PC-9 (cell line): ENCODE data around the gene FATE1. TPM values are rescaled to one million over a fixed set of nuclear protein-coding genes. Genes with fewer than 3 reads are reported as not detected.

Experiments
- BruUV-seq: library from RNA; stranded (reverse); fragments of 400-500 nt; replicated peaks from 2 replicates; lab custom pipeline; 2021; lab: Mats Ljungman, UMichigan
- CTCF ChIA-PET: fragments of 300-600 bp; sonication (Branson Sonifier 250); formaldehyde crosslinking; loops from one replicate; lab custom pipeline; 2022; ENCODE audit warnings: antibody characterized with exemption; lab: Charles Lee
- POLR2A ChIA-PET: fragments of 300-600 bp; sonication (Branson Sonifier 250); formaldehyde crosslinking; loops from one replicate; lab custom pipeline; 2022; ENCODE audit warnings: antibody characterized with exemption; ENCODE audit not compliant: unreplicated experiment; lab: Charles Lee
- DNase-seq, 2 experiments: peaks; one replicate each; pipeline versions ENCODE4 v3.0.0 to v3.0.0-alpha.2; 2015 to 2022; ENCODE audit warnings: mixed read lengths in 1 of 2
- H2AFZ ChIP-seq: fragments of 200-600 bp; sonication (generic); 2 replicates; pipeline ENCODE4 v1.8.1; 2017; ENCODE audit warnings: antibody characterized with exemption
- H3F3A ChIP-seq: fragments of 200-600 bp; sonication (generic); 2 replicates; pipeline ENCODE4 v1.8.1; 2017; ENCODE audit warnings: antibody characterized with exemption, mild to moderate bottlenecking, low read depth; ENCODE audit not compliant: insufficient read depth
- H3K27ac ChIP-seq: fragments of 200-600 bp; sonication (generic); 2 replicates; pipeline ENCODE4 v1.6.1; 2016; ENCODE audit warnings: mixed run types
- H3K27me3 ChIP-seq: fragments of 200-600 bp; sonication (generic); 2 replicates; pipeline ENCODE4 v1.6.1; 2016; ENCODE audit warnings: low read depth, mixed run types; ENCODE audit not compliant: insufficient read depth
- H3K36me3 ChIP-seq: fragments of 200-600 bp; sonication (generic); 2 replicates; pipeline ENCODE4 v1.6.1; 2016; ENCODE audit warnings: low read depth, mixed run types
- H3K4me1 ChIP-seq: fragments of 200-600 bp; sonication (generic); replicated peaks from 2 replicates; pipeline ENCODE4 v1.6.1; 2016; ENCODE audit warnings: mixed run types; ENCODE audit not compliant: insufficient read depth
- H3K4me2 ChIP-seq: fragments of 200-600 bp; sonication (generic); 2 replicates; pipeline ENCODE4 v1.6.1; 2017; ENCODE audit warnings: mixed run types
- H3K4me3 ChIP-seq: fragments of 200-600 bp; sonication (generic); 2 replicates; pipeline ENCODE4 v1.6.1; 2016; ENCODE audit warnings: mixed run types
- H3K79me2 ChIP-seq: fragments of 200-600 bp; sonication (generic); 2 replicates; pipeline ENCODE4 v1.6.1; 2017; ENCODE audit warnings: low read depth, mixed run types
- H3K9me2 ChIP-seq: fragments of 200-600 bp; sonication (generic); 2 replicates; pipeline ENCODE4 v1.8.1; 2017; ENCODE audit warnings: mild to moderate bottlenecking; ENCODE audit not compliant: insufficient read depth
- H3K9me3 ChIP-seq: fragments of 200-600 bp; sonication (generic); 2 replicates; pipeline ENCODE4 v1.8.1; 2016; ENCODE audit warnings: low read depth; ENCODE audit not compliant: insufficient read depth
- H4K20me1 ChIP-seq: fragments of 200-600 bp; sonication (generic); 2 replicates; pipeline ENCODE4 v1.8.1; 2017; ENCODE audit not compliant: insufficient read depth
- EZH2 ChIP-seq: fragments of 200-600 bp; sonication (generic); IDR thresholded peaks from 2 replicates; pipeline ENCODE4 v1.8.0; 2017; ENCODE audit warnings: antibody characterized with exemption, low read depth
- intact Hi-C: fragments of 100-400 bp; cut with micrococcal nuclease; formaldehyde crosslinking; loops from one replicate; pipeline ENCODE4 v1.10.0; 2022; ENCODE audit not compliant: unreplicated experiment
- total RNA-seq: library from RNA; stranded (reverse); gene quantifications from 2 replicates; pipeline ENCODE4 v1.2.3, GENCODE V29; 2021
- TF ChIP-seq, protein P1 (sequence below): fragments of 200-600 bp; sonication (generic); conservative IDR thresholded peaks from 2 replicates; pipeline ENCODE4 v1.6.1; 2017; ENCODE audit warnings: mixed run types, antibody characterized with exemption, mild to moderate bottlenecking, moderate library complexity

The FATE1 gene
- total RNA-seq, 1 experiment from 2014 or later = not detected

DNA sequence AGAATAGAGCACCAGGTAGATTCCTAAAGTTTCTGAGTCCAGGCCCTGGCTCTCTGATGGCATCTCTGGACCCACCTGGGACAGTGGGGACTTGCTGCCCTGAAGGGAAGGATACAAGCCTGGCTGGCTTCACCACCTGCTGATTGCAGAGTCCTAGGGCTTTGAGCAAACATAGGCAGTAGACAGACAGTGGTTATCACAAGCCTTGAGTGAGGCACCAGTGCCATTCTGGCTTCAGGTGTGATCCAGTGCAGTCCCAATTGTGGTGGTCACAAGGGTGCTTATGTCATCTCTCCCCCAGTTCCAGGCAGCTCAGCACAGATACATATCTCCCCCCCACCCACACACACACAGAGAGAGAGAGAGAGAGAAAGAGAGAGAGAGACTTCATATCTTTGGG, 27.1 kb upstream of the FATE1 start:
- H3K4me2 ChIP-seq = no peak overlapping the region
- H2AFZ ChIP-seq = no peak overlapping the region
- no peaks in the 10 kb centered on the region for H3K9me2 ChIP-seq
- CTCF ChIA-PET = no interaction called here
- no peaks in the 10 kb centered on the region for H3K9me3 ChIP-seq
- intact Hi-C loops = no loop called here
- no peak overlapping the region for H3K27ac ChIP-seq
- H3F3A ChIP-seq = no peaks in the 10 kb centered on the region
- H4K20me1 ChIP-seq = no peaks in the 10 kb centered on the region
- TF ChIP-seq, protein P1, sequence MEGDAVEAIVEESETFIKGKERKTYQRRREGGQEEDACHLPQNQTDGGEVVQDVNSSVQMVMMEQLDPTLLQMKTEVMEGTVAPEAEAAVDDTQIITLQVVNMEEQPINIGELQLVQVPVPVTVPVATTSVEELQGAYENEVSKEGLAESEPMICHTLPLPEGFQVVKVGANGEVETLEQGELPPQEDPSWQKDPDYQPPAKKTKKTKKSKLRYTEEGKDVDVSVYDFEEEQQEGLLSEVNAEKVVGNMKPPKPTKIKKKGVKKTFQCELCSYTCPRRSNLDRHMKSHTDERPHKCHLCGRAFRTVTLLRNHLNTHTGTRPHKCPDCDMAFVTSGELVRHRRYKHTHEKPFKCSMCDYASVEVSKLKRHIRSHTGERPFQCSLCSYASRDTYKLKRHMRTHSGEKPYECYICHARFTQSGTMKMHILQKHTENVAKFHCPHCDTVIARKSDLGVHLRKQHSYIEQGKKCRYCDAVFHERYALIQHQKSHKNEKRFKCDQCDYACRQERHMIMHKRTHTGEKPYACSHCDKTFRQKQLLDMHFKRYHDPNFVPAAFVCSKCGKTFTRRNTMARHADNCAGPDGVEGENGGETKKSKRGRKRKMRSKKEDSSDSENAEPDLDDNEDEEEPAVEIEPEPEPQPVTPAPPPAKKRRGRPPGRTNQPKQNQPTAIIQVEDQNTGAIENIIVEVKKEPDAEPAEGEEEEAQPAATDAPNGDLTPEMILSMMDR = no peak
- no peak for TF ChIP-seq EZH2
- H3K4me1 ChIP-seq = no peaks in the 10 kb centered on the region
- no peaks in the 10 kb centered on the region for H3K36me3 ChIP-seq
- H3K4me3 ChIP-seq = no peak overlapping the region
- peaks cover 41% of the 10 kb centered on the region for H3K27me3 ChIP-seq
- DNase-seq = no peak
- no peaks in the 10 kb centered on the region for H3K79me2 ChIP-seq
- no TSS peak for BruUV-seq
- POLR2A ChIA-PET = no interaction called here

DNA sequence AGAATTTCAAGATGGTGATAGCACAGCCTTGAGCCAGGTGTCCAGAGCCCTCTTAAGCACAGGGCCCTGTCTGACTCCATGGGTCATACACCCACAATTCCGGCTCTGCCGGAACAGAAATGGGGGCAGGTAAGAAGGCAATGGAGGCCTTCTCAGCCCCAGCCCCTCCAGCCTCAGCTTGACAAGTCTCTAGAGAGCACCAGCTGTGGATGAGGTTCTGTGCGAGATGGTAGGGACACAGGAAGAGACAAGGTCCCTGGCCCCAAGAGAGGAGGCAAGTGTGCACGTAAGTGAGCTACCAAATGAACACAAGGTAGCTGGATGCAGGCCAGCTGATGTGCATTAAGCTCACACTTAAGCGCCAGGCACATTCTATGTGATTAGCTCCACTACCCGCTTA, 23.0 kb upstream of the FATE1 start:
- H3K27me3 ChIP-seq = peaks cover 58% of the 10 kb centered on the region
- no peaks in the 10 kb centered on the region for H3K9me3 ChIP-seq
- H3K79me2 ChIP-seq = no peaks in the 10 kb centered on the region
- H3K27ac ChIP-seq = no peak overlapping the region
- BruUV-seq = no TSS peak
- H4K20me1 ChIP-seq = no peaks in the 10 kb centered on the region
- H3K4me1 ChIP-seq = no peaks in the 10 kb centered on the region
- H3K9me2 ChIP-seq = no peaks in the 10 kb centered on the region
- no peaks in the 10 kb centered on the region for H3F3A ChIP-seq
- no peak overlapping the region for H3K4me2 ChIP-seq
- no peak overlapping the region for H2AFZ ChIP-seq
- TF ChIP-seq, protein P1 = no peak
- no peak for TF ChIP-seq EZH2
- no peaks in the 10 kb centered on the region for H3K36me3 ChIP-seq
- no peak for DNase-seq
- POLR2A ChIA-PET = no interaction called here
- intact Hi-C loops = loop anchor here (1.0 kb wide), 1 partner anchor 40 kb away; no protein-coding TSS in a partner anchor
- CTCF ChIA-PET = no interaction called here
- H3K4me3 ChIP-seq = no peak overlapping the region

DNA sequence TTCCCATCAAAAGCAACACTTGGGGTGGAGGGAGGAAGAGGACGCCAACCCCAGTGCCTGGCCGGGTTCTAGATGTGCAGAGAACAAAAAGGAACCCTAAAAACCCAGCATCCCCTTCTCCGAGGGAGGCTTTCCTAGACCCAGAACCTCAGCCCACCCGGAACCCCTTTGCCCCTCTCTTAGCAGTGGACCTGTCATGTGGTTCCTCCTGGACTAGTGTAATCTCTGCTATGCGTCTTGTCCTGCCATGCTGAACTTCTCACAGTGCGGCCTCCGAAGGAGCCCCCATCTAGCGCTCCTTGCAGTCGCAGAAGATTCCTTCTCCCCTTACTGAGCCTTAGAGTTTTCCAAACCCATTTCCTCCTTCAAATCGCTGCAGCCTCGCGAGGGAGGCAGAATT, 21.7 kb upstream of the FATE1 start:
- H2AFZ ChIP-seq = no peak overlapping the region
- no peaks in the 10 kb centered on the region for H3K9me3 ChIP-seq
- H3K4me3 ChIP-seq = no peak overlapping the region
- no peak overlapping the region for H3K27ac ChIP-seq
- no peak overlapping the region for H3K4me2 ChIP-seq
- no peaks in the 10 kb centered on the region for H3K9me2 ChIP-seq
- H3K36me3 ChIP-seq = no peaks in the 10 kb centered on the region
- H3F3A ChIP-seq = no peaks in the 10 kb centered on the region
- ChIA-PET POLR2A (no interaction called here), CTCF (no interaction called here)
- no TSS peak for BruUV-seq
- DNase-seq = no peak
- no peaks in the 10 kb centered on the region for H3K79me2 ChIP-seq
- intact Hi-C loops = no loop called here
- H4K20me1 ChIP-seq = no peaks in the 10 kb centered on the region
- H3K27me3 ChIP-seq = peaks cover 71% of the 10 kb centered on the region
- TF ChIP-seq, protein P1 = no peak
- no peak for TF ChIP-seq EZH2
- no peaks in the 10 kb centered on the region for H3K4me1 ChIP-seq
